OCI-LY7 (cell line): ENCODE results near the gene APOA4. TPM values are rescaled to one million over a fixed set of nuclear protein-coding genes. Genes with fewer than 3 reads are reported as not detected.

Experiments
- BruUV-seq: library from RNA; stranded (reverse); fragments of 400-500 nt; replicated peaks from 2 replicates; lab custom pipeline; 2021; lab: Mats Ljungman, UMichigan
- CTCF ChIA-PET: fragments of 300-600 bp; sonication (Branson Sonifier 250); formaldehyde crosslinking; loops from one replicate; lab custom pipeline; 2022; ENCODE audit warnings: antibody characterized with exemption; ENCODE audit not compliant: unreplicated experiment; lab: Charles Lee
- POLR2A ChIA-PET: fragments of 300-600 bp; sonication (Branson Sonifier 250); formaldehyde crosslinking; loops from one replicate; lab custom pipeline; 2022; ENCODE audit warnings: antibody characterized with exemption; lab: Charles Lee
- DNase-seq: peaks from one replicate; pipeline ENCODE4 v3.0.0-alpha.2; 2015; ENCODE audit warnings: low spot score
- H2AFZ ChIP-seq: fragments of 200-600 bp; sonication (generic), shearing (Covaris generic); 2 replicates; pipeline ENCODE4 v1.6.1; 2014; ENCODE audit warnings: mild to moderate bottlenecking, antibody characterized with exemption, low read length, moderate library complexity
- H3K27ac ChIP-seq: fragments of 200-600 bp; sonication (generic); 2 replicates; pipeline ENCODE4 v1.5.1; 2014; ENCODE audit warnings: mixed run types, low read depth, mild to moderate bottlenecking, moderate library complexity, low read length, inconsistent platforms; ENCODE audit not compliant: poor library complexity, severe bottlenecking
- H3K36me3 ChIP-seq: fragments of 200-600 bp; sonication (generic); 2 replicates; pipeline ENCODE4 v1.6.1; 2014; ENCODE audit warnings: mild to moderate bottlenecking, antibody characterized with exemption, low read length, moderate library complexity, mixed read lengths; ENCODE audit not compliant: insufficient read depth
- H3K4me1 ChIP-seq: fragments of 200-600 bp; sonication (generic); 2 replicates; pipeline ENCODE4 v1.5.1; 2014; ENCODE audit warnings: mild to moderate bottlenecking, low read length; ENCODE audit not compliant: insufficient read depth, poor library complexity, severe bottlenecking
- H3K4me2 ChIP-seq: fragments of 200-600 bp; sonication (generic); 2 replicates; pipeline ENCODE4 v1.6.1; 2014; ENCODE audit warnings: mild to moderate bottlenecking, low read length
- H3K4me3 ChIP-seq: fragments of 200-600 bp; sonication (generic); 2 replicates; pipeline ENCODE4 v1.5.1; 2014; ENCODE audit warnings: mild to moderate bottlenecking, low read depth, low read length; ENCODE audit not compliant: poor library complexity, severe bottlenecking
- H3K79me2 ChIP-seq: fragments of 200-600 bp; sonication (generic); 2 replicates; pipeline ENCODE4 v1.6.1; 2016; ENCODE audit warnings: low read depth, mild to moderate bottlenecking, low read length, moderate library complexity, mixed read lengths; ENCODE audit not compliant: insufficient read depth
- H3K9me2 ChIP-seq: fragments of 200-600 bp; sonication (generic); 2 replicates; pipeline ENCODE4 v1.6.1; 2016; ENCODE audit warnings: mild to moderate bottlenecking, low read length, mixed read lengths; ENCODE audit not compliant: insufficient read depth
- H3K9me3 ChIP-seq: fragments of 200-600 bp; sonication (generic); 2 replicates; pipeline ENCODE4 v1.6.1; 2014; ENCODE audit warnings: mild to moderate bottlenecking, mixed run types, low read length, mixed read lengths
- H4K20me1 ChIP-seq: fragments of 200-600 bp; sonication (generic); 2 replicates; pipeline ENCODE4 v1.6.1; 2014; ENCODE audit warnings: mild to moderate bottlenecking, antibody characterized with exemption, low read length, moderate library complexity, mixed read lengths; ENCODE audit not compliant: insufficient read depth
- EZH2phosphoT487 ChIP-seq: fragments of 200-600 bp; sonication (generic); IDR thresholded peaks from 2 replicates; pipeline ENCODE4 v1.6.1; 2018; ENCODE audit warnings: low read depth, borderline replicate concordance, mild to moderate bottlenecking, mixed run types, antibody characterized with exemption, low read length, moderate library complexity, mixed read lengths
- intact Hi-C: fragments of 100-400 bp; cut with micrococcal nuclease; formaldehyde crosslinking; loops from one replicate; pipeline ENCODE4 v1.10.0; 2022; ENCODE audit not compliant: unreplicated experiment
- total RNA-seq, 2 experiments: library from RNA; depleted of rRNA in 1 of 2; stranded (reverse); fragments of >200 nt in 1 of 2; shearing (Covaris generic) in 1 of 2; gene quantifications; 2 replicates each; pipeline ENCODE4 v1.2.3, GENCODE V29; 2014 to 2022
- TF ChIP-seq, protein P1 (sequence below): fragments of 200-600 bp; sonication (generic); conservative IDR thresholded peaks from 2 replicates; pipeline ENCODE4 v1.5.1; 2014; ENCODE audit warnings: mild to moderate bottlenecking, antibody characterized with exemption, low read length, moderate library complexity, mixed read lengths

Gene APOA4
- total RNA-seq, 2 experiments from 2014 or later: not detected

DNA sequence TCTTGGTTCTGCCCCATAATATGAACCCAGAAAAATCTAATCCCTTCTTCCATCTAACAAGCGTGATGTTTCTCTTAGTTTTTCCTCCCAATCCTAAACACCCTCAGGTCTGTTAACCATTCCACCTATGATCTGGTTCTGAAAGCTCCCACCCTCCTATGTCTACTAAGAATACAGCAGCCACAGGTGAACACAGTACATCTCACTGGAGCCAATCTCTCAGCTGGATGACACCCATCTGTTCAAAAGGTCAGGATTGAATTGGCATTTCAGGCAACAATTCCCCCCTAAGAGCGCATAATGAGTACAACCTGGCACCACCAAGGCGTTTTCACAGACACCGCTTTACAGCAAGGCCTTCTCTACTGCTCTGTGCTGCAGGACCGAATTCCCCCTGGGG lies 33.3 kb upstream of the APOA4 start:
- no peak overlapping the region for H3K4me2 ChIP-seq
- H3K27ac ChIP-seq: no peak overlapping the region
- TF ChIP-seq, protein P1, sequence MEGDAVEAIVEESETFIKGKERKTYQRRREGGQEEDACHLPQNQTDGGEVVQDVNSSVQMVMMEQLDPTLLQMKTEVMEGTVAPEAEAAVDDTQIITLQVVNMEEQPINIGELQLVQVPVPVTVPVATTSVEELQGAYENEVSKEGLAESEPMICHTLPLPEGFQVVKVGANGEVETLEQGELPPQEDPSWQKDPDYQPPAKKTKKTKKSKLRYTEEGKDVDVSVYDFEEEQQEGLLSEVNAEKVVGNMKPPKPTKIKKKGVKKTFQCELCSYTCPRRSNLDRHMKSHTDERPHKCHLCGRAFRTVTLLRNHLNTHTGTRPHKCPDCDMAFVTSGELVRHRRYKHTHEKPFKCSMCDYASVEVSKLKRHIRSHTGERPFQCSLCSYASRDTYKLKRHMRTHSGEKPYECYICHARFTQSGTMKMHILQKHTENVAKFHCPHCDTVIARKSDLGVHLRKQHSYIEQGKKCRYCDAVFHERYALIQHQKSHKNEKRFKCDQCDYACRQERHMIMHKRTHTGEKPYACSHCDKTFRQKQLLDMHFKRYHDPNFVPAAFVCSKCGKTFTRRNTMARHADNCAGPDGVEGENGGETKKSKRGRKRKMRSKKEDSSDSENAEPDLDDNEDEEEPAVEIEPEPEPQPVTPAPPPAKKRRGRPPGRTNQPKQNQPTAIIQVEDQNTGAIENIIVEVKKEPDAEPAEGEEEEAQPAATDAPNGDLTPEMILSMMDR: no peak
- TF ChIP-seq EZH2phosphoT487: no peak
- no peaks in the 10 kb centered on the region for H3K79me2 ChIP-seq
- no peak overlapping the region for H3K4me3 ChIP-seq
- no peak for DNase-seq
- H3K9me2 ChIP-seq: no peaks in the 10 kb centered on the region
- peaks cover 79% of the 10 kb centered on the region for H3K36me3 ChIP-seq
- POLR2A ChIA-PET: no interaction called here
- CTCF ChIA-PET: no interaction called here
- H4K20me1 ChIP-seq: no peaks in the 10 kb centered on the region
- no peaks in the 10 kb centered on the region for H3K9me3 ChIP-seq
- H2AFZ ChIP-seq: no peak overlapping the region
- no TSS peak for BruUV-seq
- peaks cover 28% of the 10 kb centered on the region for H3K4me1 ChIP-seq
- intact Hi-C loops: no loop called here

DNA sequence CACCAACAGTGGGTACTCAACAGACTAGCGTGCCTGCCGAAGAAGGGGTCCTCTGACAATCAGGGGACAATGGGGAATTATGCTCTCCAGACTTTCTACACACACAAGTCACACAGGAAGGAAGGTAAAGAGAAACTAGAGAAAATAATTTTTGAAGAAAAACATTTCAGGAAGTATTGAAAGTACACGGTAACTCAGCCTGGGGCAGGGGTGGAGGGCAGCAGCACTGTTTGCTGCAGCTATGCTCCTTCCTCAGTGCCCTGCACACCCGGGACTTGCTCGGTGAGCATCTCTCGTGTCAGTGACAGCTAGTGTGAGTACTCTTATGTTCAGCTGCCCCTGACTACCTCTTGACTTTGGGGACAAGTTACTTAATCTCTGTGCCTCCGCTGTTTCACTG lies 32.3 kb upstream of the APOA4 start:
- Histone ChIP-seq H3K9me2 (no peaks in the 10 kb centered on the region), H2AFZ (no peak overlapping the region), H4K20me1 (no peaks in the 10 kb centered on the region), H3K27ac (no peak overlapping the region), H3K4me2 (no peak overlapping the region), H3K4me3 (no peak overlapping the region), H3K36me3 (peaks cover 77% of the 10 kb centered on the region), H3K9me3 (no peaks in the 10 kb centered on the region), H3K79me2 (no peaks in the 10 kb centered on the region), H3K4me1 (peaks cover 28% of the 10 kb centered on the region)
- TF ChIP-seq, protein P1: no peak
- TF ChIP-seq EZH2phosphoT487: no peak
- DNase-seq: no peak
- intact Hi-C loops: no loop called here
- CTCF ChIA-PET: no interaction called here
- no TSS peak for BruUV-seq
- POLR2A ChIA-PET: no interaction called here

- no peaks in the 10 kb centered on the region for H3K79me2 ChIP-seq
- intact Hi-C loops: no loop called here
- ChIA-PET CTCF (interaction anchor here (0.6 to 1.0 kb wide), 2 partner anchors 12 to 1154 kb away, joined by 3 read pairs; no protein-coding TSS in a partner anchor), POLR2A (interaction anchor here (0.7 to 1.4 kb wide), 2 partner anchors 8 to 250 kb away, joined by 3 to 4 read pairs; no protein-coding TSS in a partner anchor)
- TF ChIP-seq, protein P1: no peak
- TF ChIP-seq EZH2phosphoT487: no peak
- H2AFZ ChIP-seq: no peak overlapping the region
- H3K4me2 ChIP-seq: peak overlapping the region; percentile 43
- no peak overlapping the region for H3K4me3 ChIP-seq
- H3K27ac ChIP-seq: peak overlapping the region; percentile 39
- peak; percentile 71 for DNase-seq
- no peaks in the 10 kb centered on the region for H4K20me1 ChIP-seq
- peaks cover 28% of the 10 kb centered on the region for H3K4me1 ChIP-seq
- H3K9me2 ChIP-seq: no peaks in the 10 kb centered on the region
- BruUV-seq: no TSS peak
- peaks cover 78% of the 10 kb centered on the region for H3K36me3 ChIP-seq
- no peaks in the 10 kb centered on the region for H3K9me3 ChIP-seq
Observed at GRCh38 chr11:116853461-116854073, 30.5 kb upstream of the APOA4 start.
